GM03348 (cell line): Measurements from ENCODE around the gene PRKG2.

ENCODE experiments used
- DNase-seq: peaks from one replicate; pipeline ENCODE4 v3.0.0; 2012; ENCODE audit warnings: low spot score

Gene PRKG2

GRCh38 chr4:81093720-81094401 lies 121.2 kb downstream of the PRKG2 start:
- no peak for DNase-seq

GRCh38 chr4:81085979-81086378 lies 129.0 kb downstream of the PRKG2 start:
- DNase-seq: no peak

- DNase-seq: peak; percentile 15
These were observed 129.7 kb downstream of the PRKG2 start for GRCh38 chr4:81085291-81085690.

- no peak for DNase-seq
These were observed 130.4 kb downstream of the PRKG2 start for GRCh38 chr4:81084634-81085033.

- peak; percentile 40 for DNase-seq
These were observed 131.0 kb downstream of the PRKG2 start for GRCh38 chr4:81084029-81084428.

- no peak for DNase-seq
These were observed 133.9 kb downstream of the PRKG2 start for GRCh38 chr4:81081156-81081555.

- no peak for DNase-seq
These were observed 144.0 kb downstream of the PRKG2 start for GRCh38 chr4:81071013-81071412.

GRCh38 chr4:81069706-81070331 lies 145.2 kb downstream of the PRKG2 start:
- DNase-seq: peak; percentile 68

GRCh38 chr4:81065446-81065845 lies 149.6 kb downstream of the PRKG2 start:
- DNase-seq: no peak

GRCh38 chr4:81062001-81062400 lies 153.0 kb downstream of the PRKG2 start:
- DNase-seq: no peak

GRCh38 chr4:81061344-81061730 lies 153.7 kb downstream of the PRKG2 start:
- no peak for DNase-seq

- no peak for DNase-seq
These were observed 154.3 kb downstream of the PRKG2 start for GRCh38 chr4:81060587-81061343.

GRCh38 chr4:81058621-81059020 lies 156.4 kb downstream of the PRKG2 start:
- DNase-seq: no peak

GRCh38 chr4:81052119-81053068 lies 162.6 kb downstream of the PRKG2 start:
- peak; percentile 53 for DNase-seq

GRCh38 chr4:81049907-81050306 lies 165.1 kb downstream of the PRKG2 start:
- peak; percentile 2 for DNase-seq

GRCh38 chr4:81049330-81049729 lies 165.7 kb downstream of the PRKG2 start:
- no peak for DNase-seq

GRCh38 chr4:81042578-81043365 lies 172.2 kb downstream of the PRKG2 start:
- DNase-seq: no peak

GRCh38 chr4:81040012-81040659 lies 174.9 kb downstream of the PRKG2 start:
- peak; percentile 47 for DNase-seq

- DNase-seq: no peak
These were observed 175.6 kb downstream of the PRKG2 start for GRCh38 chr4:81039351-81039972.
